CD4-positive, alpha-beta T cell treated with Interleukin-15 for 1 hour (primary cell): ENCODE measurements around the gene CSTB.
A peak's percentile ranks its signal among the peaks of the same experiment; 100 is the strongest.

ENCODE experiments used
- DNase-seq: peaks from one replicate; pipeline ENCODE4 v3.0.0-alpha.2; 2020

Gene CSTB

DNA sequence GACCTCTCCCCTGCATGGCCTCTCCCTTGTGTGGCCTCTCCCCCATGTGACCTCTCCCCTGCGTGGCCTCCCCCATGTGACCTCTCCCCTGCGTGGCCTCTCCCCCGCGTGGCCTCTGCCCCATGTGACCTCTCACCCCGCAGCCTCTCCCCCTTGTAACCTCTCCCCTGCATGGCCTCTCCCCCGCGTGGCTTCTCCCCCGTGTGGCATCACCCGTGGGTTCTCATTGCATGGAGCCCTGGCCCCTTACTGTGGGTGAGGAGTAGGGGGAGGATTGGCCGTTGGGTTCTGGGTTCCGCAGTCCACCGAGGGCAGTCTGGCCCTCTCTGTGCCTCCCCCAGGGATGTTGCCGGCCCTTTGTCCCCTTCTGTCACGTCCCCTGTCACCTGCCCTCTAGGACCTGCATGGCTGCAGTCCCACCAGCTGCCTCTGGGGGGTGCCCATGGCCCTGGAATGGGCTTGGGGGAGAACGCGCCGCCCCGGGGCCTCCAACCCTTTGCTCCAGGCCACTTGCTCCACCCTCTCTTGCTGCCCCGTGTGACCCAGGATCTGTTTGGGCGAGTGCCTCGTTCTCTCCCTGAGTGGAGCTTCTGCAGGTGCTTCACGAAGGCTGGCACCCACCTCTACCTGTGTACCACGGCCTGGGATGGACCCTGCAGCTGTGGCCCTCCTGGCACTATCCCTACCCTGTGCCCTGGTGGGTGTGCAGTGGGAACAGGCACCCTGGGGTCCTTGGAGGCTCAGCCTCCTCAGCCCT lies 34.6 kb upstream of the CSTB start:
- peak; percentile 82 for DNase-seq

DNA sequence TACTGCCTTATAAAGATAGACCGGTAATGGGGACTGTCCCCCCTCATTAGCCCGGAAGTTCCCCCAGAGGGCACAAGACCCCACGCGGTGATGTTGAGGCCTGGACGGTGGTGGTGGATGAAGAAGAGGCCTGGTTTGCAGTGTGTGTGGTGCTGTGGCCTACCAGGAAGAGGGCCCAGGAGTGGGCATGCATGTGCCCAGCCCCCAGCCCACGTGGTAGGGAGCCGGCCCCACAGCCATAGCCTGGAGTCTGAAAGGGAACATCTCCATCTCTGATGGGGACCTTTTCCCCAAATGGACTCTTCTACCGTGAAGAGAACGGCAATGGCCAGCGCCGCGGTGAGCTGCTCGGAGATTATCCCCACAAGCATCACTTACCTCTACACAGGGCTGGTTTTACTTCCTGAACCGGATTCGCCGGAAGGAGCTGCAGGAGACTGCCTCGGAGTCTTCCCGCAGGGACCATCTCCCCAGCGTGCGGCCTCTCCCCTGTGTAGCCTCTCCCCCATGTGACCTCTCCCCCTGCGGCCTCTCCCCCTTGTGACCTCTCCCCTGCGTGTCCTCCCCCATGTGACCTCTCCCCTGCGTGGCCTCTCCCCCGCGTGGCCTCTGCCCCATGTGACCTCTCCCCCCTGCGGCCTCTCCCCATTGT lies 33.9 kb upstream of the CSTB start:
- no peak for DNase-seq

GRCh38 chr21:43809346-43809799 lies 33.3 kb upstream of the CSTB start:
- DNase-seq: no peak

DNA sequence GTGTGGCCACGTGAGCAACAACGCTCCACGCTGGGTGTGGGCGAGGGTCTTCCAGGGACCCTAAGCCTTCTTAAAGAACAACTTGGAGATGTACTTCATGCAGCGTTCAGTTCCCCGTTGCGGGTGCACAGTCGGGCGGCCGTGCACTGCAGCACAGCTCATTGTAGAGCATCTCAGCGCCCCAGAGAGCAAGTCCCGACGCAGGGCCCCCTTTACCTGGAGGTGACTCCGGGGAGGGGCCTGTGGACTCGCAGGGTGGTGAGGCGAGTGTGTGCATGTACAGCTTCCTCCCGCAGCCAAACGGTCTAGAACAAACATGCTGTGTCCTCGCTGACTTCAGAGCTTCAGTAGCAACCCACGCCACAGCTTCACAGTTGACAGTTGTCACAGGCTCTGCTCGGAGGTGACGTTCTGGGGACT lies 32.7 kb upstream of the CSTB start:
- no peak for DNase-seq

GRCh38 chr21:43808367-43808766 lies 32.3 kb upstream of the CSTB start:
- DNase-seq: no peak

GRCh38 chr21:43806017-43806710 lies 30.1 kb upstream of the CSTB start:
- no peak for DNase-seq

DNA sequence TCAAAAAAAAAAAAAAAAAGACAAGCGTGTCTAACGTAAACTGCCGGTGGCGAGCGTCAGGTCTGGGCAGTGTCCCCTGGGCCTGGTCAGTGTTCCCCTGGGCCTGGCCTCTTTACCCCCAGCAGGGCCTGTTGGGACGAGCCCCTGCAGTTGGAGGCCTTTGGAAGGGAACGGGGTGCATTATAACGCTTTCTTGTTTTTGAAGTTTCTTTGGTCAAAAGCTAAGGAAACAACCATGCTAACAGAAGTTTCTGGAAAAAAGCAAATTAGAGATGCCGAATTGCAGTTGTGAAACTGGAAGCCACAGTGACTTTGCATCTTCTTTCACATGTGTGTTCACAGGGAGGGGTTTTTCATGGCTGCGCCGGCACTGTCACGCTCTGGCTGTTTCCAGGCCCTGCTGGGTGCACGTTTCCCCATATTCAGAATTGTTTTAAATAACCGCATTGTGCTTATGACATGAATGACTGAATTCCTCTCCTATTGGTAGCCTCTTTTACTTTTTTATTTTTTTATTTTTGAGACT lies 29.2 kb upstream of the CSTB start:
- peak; percentile 84 for DNase-seq

DNA sequence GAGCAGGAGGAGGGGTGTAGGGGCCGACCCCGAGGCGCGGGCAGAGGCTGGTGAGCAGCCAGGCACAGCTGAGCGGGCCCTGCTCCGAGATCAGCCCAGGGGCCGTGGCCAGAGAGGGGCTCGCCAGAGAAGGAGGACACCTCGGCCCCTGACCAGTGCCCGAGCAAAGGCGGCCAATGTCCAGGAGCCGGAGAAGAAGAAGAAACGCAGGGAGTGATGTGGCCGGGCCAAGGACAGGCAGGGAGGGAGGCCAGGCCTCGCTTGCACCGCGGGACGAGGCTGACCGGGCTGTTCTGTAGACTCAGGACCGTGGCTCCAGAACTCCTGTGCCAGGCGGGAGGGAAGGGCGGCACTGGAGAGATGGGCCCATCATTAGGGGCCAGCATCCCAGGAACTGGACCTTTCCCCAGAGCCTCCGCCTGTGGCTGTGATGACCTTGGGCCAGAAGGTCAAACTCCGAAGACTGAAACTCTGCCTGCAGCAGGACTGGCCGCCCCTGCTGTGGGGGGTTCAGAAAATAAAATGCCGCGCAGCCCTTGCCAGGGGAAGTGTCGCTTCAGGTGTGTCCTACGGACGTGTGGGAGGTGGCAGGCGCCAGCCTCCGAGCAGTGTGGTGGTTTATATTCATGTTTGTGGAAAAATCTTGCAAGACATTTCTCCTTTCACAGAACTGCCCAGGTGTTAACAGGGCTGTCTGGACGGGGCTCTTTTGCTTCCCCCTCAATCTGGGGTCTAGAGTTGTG lies 27.6 kb upstream of the CSTB start:
- no peak for DNase-seq

DNA sequence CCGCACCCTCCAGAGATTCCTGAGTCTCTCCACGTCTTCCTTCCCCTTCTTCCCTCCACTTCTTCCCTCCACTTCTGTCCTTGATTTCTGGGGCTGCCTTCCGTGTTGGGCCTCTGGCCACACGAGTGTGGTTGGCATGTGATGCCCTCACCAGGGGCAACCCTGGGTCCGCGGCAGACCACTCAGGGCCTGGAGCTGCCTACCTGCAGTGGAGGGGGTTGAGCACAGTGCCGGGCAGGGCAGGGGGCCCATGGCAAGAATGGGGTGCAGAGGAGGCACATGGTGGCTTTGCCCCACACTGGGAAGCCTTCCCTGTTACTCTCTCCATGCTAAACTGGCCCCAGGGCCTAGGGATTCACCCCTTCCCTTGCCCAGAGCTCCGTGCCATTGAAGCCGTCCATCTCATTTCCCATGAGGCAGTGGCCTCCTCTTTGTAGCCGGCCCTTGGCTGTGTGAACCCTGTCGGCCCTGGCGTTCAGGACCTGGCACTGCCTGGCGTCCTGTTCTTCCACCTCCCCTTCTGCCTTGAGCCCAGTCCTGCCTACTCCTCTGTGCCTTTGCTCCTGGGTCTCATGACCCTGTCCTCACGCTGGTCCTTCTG lies 26.7 kb upstream of the CSTB start:
- no peak for DNase-seq

DNA sequence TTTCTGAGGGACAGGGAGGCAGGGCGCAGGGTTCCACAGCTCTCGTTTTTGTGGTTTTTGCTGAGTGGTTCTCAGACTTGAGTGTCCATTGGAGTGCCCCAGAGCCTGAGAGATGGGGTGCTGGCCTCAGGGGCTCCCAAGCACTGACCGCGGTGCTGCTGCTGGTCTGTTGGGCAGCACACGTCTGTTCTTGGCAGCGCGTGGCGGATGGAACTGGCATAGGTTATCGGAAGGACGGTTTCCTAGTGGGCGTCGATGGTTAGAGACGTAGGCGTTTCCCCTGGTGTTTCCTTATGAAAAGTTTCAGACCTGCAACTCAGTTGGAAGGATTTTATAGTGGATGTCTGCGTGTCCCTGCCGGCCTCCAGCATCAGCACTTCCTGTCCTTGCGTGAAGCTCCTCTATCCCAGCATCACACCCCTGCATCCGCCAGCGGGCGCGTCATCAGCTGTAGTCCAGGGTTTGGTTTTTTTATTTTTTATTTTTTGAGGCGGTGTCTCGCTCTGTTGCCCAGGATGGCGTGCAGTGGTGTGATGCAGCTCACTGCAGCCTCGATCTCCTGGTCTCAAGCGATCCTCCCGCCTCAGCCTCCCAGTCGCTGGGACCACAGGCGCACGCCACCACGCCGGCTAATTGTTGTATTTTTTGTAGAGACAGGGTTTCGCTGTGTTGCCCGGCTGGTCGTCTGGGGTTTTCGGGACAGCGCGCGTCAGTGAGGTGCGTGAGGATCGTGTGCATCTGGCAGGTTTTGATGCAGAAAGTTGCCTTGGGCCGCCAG lies 25.1 kb upstream of the CSTB start:
- DNase-seq: no peak

DNA sequence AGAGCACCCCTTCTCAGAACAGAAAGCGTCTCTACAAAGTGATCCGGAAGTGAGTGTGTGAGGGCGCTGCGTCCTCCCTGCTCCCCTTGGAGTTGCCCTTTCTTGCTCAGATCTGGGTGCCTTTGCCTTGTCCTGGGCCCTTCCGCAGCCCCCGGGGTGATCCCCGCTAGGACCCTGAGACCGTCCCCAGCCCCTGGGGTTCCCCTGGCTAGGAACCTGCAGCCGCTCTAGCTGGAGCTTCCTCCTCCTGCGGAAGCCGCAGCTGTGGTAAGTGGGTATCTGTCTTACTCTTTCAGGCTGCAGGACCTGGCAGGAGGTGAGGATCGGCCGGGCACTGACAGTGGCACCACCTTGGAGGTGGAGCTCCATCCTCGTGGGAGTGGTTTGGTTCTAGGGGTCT lies 24.5 kb upstream of the CSTB start:
- no peak for DNase-seq

DNA sequence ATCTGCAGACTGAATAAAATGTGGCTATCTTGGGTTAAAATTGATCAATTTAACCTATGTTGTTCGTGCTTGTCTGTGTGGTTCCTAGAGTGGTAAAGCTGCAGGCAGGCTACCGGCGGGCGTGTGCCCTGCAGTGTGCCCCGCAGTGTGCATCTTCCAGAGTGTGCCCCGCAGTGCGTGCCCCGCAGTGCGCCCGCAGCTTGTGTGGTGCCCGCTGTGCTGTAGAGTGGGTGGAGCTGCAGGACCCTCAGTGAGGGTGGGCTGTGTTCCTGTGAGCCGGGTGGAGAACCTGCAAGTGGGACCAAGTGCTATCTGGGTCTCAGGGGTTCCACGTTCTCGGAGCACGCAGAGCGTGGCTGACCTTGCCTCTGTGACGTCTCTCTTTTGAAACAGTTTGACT lies 24.0 kb upstream of the CSTB start:
- no peak for DNase-seq

DNA sequence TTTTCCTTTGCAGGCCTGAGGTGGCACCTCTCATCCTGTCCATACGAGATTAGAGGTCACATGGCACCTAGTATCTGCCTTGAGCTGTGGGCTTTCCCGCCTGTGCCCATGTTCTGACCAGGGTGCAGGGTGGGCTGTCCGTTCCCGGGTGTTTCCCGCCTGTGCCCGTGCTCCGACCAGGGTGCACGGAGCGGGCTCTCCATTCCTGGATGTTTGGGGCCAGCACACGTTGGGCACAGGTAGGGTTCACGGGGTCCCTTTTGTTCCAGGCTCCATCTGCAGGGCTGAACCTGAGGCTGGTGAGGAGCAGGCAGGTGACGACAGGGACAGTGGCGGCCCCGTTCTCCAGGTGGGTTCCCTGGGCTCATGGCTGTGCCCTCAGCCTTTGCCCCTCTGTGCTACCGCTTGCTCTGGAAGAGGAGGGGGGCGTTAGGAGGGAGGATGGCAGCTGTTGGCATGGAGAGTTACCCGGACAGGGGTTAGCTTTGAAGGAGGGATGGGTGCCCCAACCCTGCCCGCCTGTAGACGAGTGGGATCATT lies 23.3 kb upstream of the CSTB start:
- no peak for DNase-seq

GRCh38 chr21:43797925-43798715 lies 22.0 kb upstream of the CSTB start:
- no peak for DNase-seq

DNA sequence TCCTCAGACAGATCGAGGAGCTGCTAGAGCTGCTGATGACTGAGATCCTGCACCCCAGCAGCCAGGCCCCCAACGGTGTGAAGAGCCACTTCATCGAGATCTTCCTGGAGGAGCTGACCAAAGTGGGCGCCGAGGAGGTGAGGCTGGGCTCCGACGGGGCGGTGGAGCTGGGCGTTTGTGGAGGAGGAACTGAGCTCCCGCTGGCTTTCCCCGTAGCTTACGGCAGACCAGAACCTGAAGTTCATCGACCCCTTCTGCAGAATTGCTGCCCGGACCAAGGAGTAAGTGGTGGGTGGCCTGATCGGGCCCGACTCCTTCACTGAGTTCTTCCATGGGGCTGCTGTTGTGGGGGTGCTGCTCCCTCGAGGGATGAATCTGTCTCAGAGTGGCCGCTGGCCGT lies 21.3 kb upstream of the CSTB start:
- no peak for DNase-seq

GRCh38 chr21:43794857-43795256 lies 18.7 kb upstream of the CSTB start:
- DNase-seq: no peak

- no peak for DNase-seq
These were observed 18.2 kb upstream of the CSTB start for GRCh38 chr21:43794311-43794710.

DNA sequence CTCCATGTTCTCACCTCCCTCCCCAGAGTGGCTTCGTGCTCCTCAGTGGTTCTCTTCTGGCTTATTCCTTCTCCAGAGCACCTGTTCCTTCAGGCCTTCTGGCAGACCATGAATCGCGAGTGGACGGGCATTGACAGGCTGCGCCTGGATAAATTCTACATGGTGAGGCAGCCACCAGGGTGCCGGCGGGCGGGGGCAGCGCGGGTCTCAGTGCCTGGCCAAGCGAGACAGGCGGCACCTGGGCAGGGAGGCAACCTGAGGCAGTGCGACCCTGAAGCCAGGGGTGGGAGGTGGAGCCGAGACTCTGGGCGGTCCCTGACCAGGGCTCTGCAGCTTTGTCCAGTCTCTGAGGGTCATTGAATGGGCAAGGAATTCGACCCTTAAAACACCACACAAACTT lies 17.1 kb upstream of the CSTB start:
- DNase-seq: no peak

GRCh38 chr21:43792406-43792805 lies 16.3 kb upstream of the CSTB start:
- DNase-seq: no peak

GRCh38 chr21:43790010-43790524 lies 14.0 kb upstream of the CSTB start:
- no peak for DNase-seq
